Measurements from ENCODE around the gene ANKRD12.

- no peak for TF ChIP-seq POLR2A (IDR thresholded peaks at IDR 0.05; ENCODE audit: low read depth, low read length)
- TF ChIP-seq POLR2AphosphoS5 (IDR thresholded peaks at IDR 0.05; ENCODE audit: low read depth, low read length) = no peak
Measured at GRCh38 chr18:9226463-9226862, 89.9 kb downstream of the ANKRD12 start.

Measured in GM12892 (cell line).